Transverse colon (tissue), 4 donors: ENCODE measurements around the gene PTGR3. TPM values are rescaled to one million over a fixed set of nuclear protein-coding genes. Genes with fewer than 3 reads are reported as not detected.

Experiments used
- DNase-seq: peaks from one replicate; pipeline ENCODE4 v3.0.0-alpha.2; 2019
- H3K27ac ChIP-seq, 4 donors: fragments of 200-600 bp; sonication (generic); 2 replicates each; pipeline ENCODE4 v1.5.1; 2016 to 2018; ENCODE audit warnings: inconsistent platforms in 4 of 4
- H3K27me3 ChIP-seq: fragments of 200-600 bp; sonication (generic); 2 replicates; pipeline ENCODE4 v1.5.1; 2017; ENCODE audit warnings: inconsistent platforms
- H3K36me3 ChIP-seq, 4 donors: fragments of 200-600 bp; sonication (generic); 2 replicates each; pipeline ENCODE4 v1.5.1; 2017 to 2019; ENCODE audit warnings: inconsistent platforms in 4 of 4
- H3K4me1 ChIP-seq, 4 donors: fragments of 200-600 bp; sonication (generic); 2 replicates each; pipeline ENCODE4 v1.5.1; 2017 to 2020; ENCODE audit warnings: inconsistent platforms in 4 of 4
- H3K4me3 ChIP-seq, 4 donors: fragments of 200-600 bp; sonication (generic); 1 replicate in 1 of 4; 2 replicates in 3 of 4; pipeline versions ENCODE4 v1.5.1 to v1.6.1; 2017 to 2019; ENCODE audit warnings: inconsistent platforms in 4 of 4
- H3K9me3 ChIP-seq, 2 donors: fragments of 200-600 bp; sonication (generic); 2 replicates each; pipeline ENCODE4 v1.5.1; 2017 to 2019; ENCODE audit warnings: inconsistent platforms in 2 of 2
- CTCF ChIP-seq, 5 experiments: fragments of 200-600 bp in 3 of 5; fragments of 450-650 bp in 2 of 5; sonication (generic) in 3 of 5; IDR thresholded peaks; 1 replicate in 2 of 5; 2 replicates in 3 of 5; pipeline ENCODE4 v1.5.1; 2016 to 2017; ENCODE audit warnings: antibody characterized with exemption in 5 of 5, inconsistent platforms in 3 of 5, mild to moderate bottlenecking in 2 of 5, moderate library complexity in 1 of 5
- EP300 ChIP-seq: sonication (generic); formaldehyde crosslinking; IDR thresholded peaks from one replicate; pipeline ENCODE4 v1.6.1; 2017; ENCODE audit warnings: antibody characterized with exemption, low read depth
- POLR2A ChIP-seq: fragments of 450-650 bp; IDR thresholded peaks from one replicate; pipeline ENCODE4 v1.6.1; 2016; ENCODE audit warnings: antibody characterized with exemption, mild to moderate bottlenecking, moderate library complexity
- POLR2AphosphoS5 ChIP-seq, 3 donors: sonication (generic); formaldehyde crosslinking; IDR thresholded peaks; one replicate each; pipeline ENCODE4 v1.6.1; 2016; ENCODE audit warnings: antibody characterized with exemption in 3 of 3
- whole genome bisulfite sequencing, 2 donors: methylation state at CpG; one replicate each; pipeline ENCODE4 v1.1.5; 2018; ENCODE audit warnings: low coverage in 1 of 2; 5-methylcytosine and 5-hydroxymethylcytosine counted together
- in situ Hi-C, 4 donors: fragments of 200-750 bp; cut with MboI; loops; one replicate each; pipeline versions ENCODE4 v1.15.0 to v1.15.1; 2017; ENCODE audit warnings: low sequenced_read_pairs in 3 of 4, low pct_ligation_motif_present in 1 of 4, low pct_unique_long_range_greater_than_20kb in 1 of 4
- intact Hi-C: fragments of 100-400 bp; cut with DNase I; formaldehyde crosslinking; loops from one replicate; pipeline ENCODE4 v1.15.1; 2023; ENCODE audit warnings: low total_unique reads
- total RNA-seq, 4 donors: library from RNA; depleted of rRNA; stranded (reverse); fragments of >200 nt; gene quantifications; one replicate each; pipeline ENCODE4 v1.1.0, GENCODE V29; 2016

Gene PTGR3
- total RNA-seq, 4 donors from 2014 or later: 10.1 to 45.9 (median 23.4) TPM

- intact Hi-C loops (no loop called here), in situ Hi-C loops (no loop called here)
- peak overlapping the region; percentile 70 to 82 (median 78) for H3K27ac ChIP-seq
- no peaks in the 10 kb centered on the region for H3K9me3 ChIP-seq
- peaks cover 12 to 32% (median 16%) of the 10 kb centered on the region in 4 donors for H3K4me1 ChIP-seq
- WGBS, 2 donors: 27% methylated on average over 8 of the region's 8 CpGs
- TF ChIP-seq CTCF (IDR thresholded peaks at IDR 0.05) (no peak), POLR2AphosphoS5 (IDR thresholded peaks at IDR 0.05) (peak in 1 of 3 donors; percentile 3)
- no peaks in the 10 kb centered on the region for H3K36me3 ChIP-seq
- peak overlapping the region; percentile 7 to 41 (median 23) for H3K4me3 ChIP-seq
- no peak for DNase-seq
- H3K27me3 ChIP-seq: no peaks in the 10 kb centered on the region
Measured at GRCh38 chr18:75247611-75248421, 38.9 kb upstream of the PTGR3 start.

GRCh38 chr18:75246721-75247610 lies 38.0 kb upstream of the PTGR3 start:
- intact Hi-C loops (no loop called here), in situ Hi-C loops (no loop called here)
- H3K4me1 ChIP-seq: peaks cover 12 to 30% (median 16%) of the 10 kb centered on the region in 4 donors
- H3K9me3 ChIP-seq: no peaks in the 10 kb centered on the region
- DNase-seq: no peak
- peak overlapping the region; percentile 7 to 41 (median 23) for H3K4me3 ChIP-seq
- TF ChIP-seq EP300 (no peak), CTCF (IDR thresholded peaks at IDR 0.05) (no peak), POLR2A (no peak), POLR2AphosphoS5 (IDR thresholded peaks at IDR 0.05) (no peak)
- no peaks in the 10 kb centered on the region for H3K27me3 ChIP-seq
- H3K36me3 ChIP-seq: no peaks in the 10 kb centered on the region
- WGBS, 2 donors: 70 to 92% methylated on average over 6 to 10 of the region's 10 CpGs
- H3K27ac ChIP-seq: peak overlapping the region; percentile 70 to 82 (median 78)

DNA sequence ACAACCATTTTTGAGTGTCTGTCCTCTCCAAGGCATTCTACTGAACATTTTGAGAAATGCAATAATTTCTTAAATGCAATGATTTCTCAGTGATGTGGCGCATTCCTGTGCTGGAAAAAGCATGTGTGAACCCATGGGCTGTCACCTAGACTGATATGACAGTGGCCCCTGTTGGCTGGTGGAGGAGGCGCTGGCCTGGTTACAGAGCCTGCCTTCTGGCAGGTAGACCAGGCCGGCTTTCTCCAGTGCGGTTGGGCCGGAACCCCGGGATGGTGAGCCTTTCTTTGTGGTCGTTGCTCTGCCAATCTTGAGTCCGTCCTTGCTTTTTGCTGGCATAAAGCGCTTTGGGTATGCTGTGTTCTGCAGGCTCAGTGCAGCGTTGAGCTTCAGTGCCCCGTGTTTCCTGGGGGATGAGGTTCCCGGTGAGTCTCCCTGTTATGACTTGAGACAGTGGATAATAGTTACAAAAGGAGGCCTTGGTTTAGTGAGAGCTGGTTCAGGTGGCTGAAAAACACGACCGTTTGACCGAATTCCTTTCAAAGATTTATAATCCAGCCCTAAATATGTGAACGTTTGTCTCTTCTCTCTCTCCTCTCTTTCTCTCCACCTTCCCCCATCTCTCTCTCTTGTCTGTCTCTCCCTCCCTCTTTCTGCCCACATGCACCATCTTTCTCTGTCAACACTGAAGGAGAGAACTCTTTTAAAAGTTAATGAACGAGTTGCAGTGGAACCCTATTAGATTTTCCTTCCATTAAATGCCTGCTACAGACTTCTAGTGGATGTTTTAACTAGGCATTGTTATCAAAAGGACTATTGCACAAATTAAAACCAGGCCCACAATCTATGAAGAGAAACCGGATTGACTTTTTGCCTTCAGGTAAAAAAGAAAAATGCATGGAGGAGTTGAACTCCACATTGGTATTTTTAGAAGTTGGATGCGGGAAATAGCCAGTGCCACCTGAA lies 35.7 kb upstream of the PTGR3 start:
- 77 to 83% methylated on average over 5 to 19 of the region's 19 CpGs for WGBS, 2 donors
- Histone ChIP-seq H3K27me3 (no peaks in the 10 kb centered on the region), H3K4me3 (no peak overlapping the region), H3K27ac (no peak overlapping the region), H3K4me1 (peaks cover 12 to 26% (median 16%) of the 10 kb centered on the region in 4 donors), H3K36me3 (no peaks in the 10 kb centered on the region), H3K9me3 (no peaks in the 10 kb centered on the region)
- DNase-seq: no peak
- TF ChIP-seq EP300 (no peak), CTCF (IDR thresholded peaks at IDR 0.05) (peak in 4 of 5 experiments; percentile 7 to 31 (median 26)), POLR2AphosphoS5 (IDR thresholded peaks at IDR 0.05) (no peak), POLR2A (no peak)
- intact Hi-C loops (no loop called here), in situ Hi-C loops (no loop called here)
